Measurements from ENCODE around the gene GPX5.
"Not testable (repeated sequence)": the region's sequence is repeated elsewhere in the genome, so short reads cannot be mapped to it uniquely, and the experiment has no call there.

- not testable (repeated sequence) for TF ChIP-seq CTCF (IDR thresholded peaks at IDR 0.05); EZH2 (IDR thresholded peaks at IDR 0.05; ENCODE audit: borderline replicate concordance, insufficient read depth, low read depth, low read length, poor library complexity, severe bottlenecking)
Observed at GRCh38 chr6:28502709-28503305, 22.9 kb upstream of the GPX5 start.
